Brain microvascular endothelial cell (primary cell): ENCODE data around the gene ADGRD2.
A peak's percentile ranks its signal among the peaks of the same experiment; 100 is the strongest.
"Not testable (repeated sequence)": the region's sequence is repeated elsewhere in the genome, so short reads cannot be mapped to it uniquely, and the experiment has no call there.

Experiments
- DNase-seq: peaks from one replicate; pipeline ENCODE4 v3.0.0-alpha.2; 2020
- H3K27ac ChIP-seq: fragments of 250-450 bp; sonication (Bioruptor Pico); 2 replicates; pipeline ENCODE4 v1.5.1; 2020; ENCODE audit warnings: mild to moderate bottlenecking, moderate library complexity
- H3K27me3 ChIP-seq: fragments of 250-450 bp; sonication (Bioruptor Pico); replicated peaks from 2 replicates; pipeline ENCODE4 v1.5.1; 2020; ENCODE audit warnings: mild to moderate bottlenecking
- H3K36me3 ChIP-seq: fragments of 250-450 bp; sonication (Bioruptor Pico); replicated peaks from 2 replicates; pipeline ENCODE4 v1.5.1; 2020; ENCODE audit warnings: mild to moderate bottlenecking
- H3K4me3 ChIP-seq: 2 replicates; pipeline ENCODE4 v1.5.1; 2011; ENCODE audit warnings: low read depth, mild to moderate bottlenecking, control low read depth, low read length, moderate library complexity
- CTCF ChIP-seq: IDR thresholded peaks from 2 replicates; pipeline ENCODE4 v1.5.1; 2011; ENCODE audit warnings: low read depth, mild to moderate bottlenecking, moderate library complexity, low read length, control low read depth, inconsistent platforms; ENCODE audit errors: missing control alignments
- in situ Hi-C: cut with HindIII; loops from 2 replicates; pipeline ENCODE4 v1.10.0; 2017; ENCODE audit warnings: low sequenced_read_pairs, low pct_ligation_motif_present

The ADGRD2 gene

GRCh38 chr9:124420991-124421543 is 29.2 kb upstream of the ADGRD2 start:
- DNase-seq, result peak; percentile 29
- Histone ChIP-seq H3K36me3 (no peaks in the 10 kb centered on the region), H3K27me3 (peaks cover 3% of the 10 kb centered on the region), H3K4me3 (no peak overlapping the region), H3K27ac (no peak overlapping the region)
- TF ChIP-seq CTCF, result no peak
- in situ Hi-C loops, result no loop called here

GRCh38 chr9:124423155-124423554 is 27.1 kb upstream of the ADGRD2 start:
- no peak overlapping the region for H3K27ac ChIP-seq
- no peaks in the 10 kb centered on the region for H3K36me3 ChIP-seq
- TF ChIP-seq CTCF, result no peak
- in situ Hi-C loops, result no loop called here
- peaks cover 3% of the 10 kb centered on the region for H3K27me3 ChIP-seq
- no peak for DNase-seq
- no peak overlapping the region for H3K4me3 ChIP-seq

- Histone ChIP-seq H3K27ac (no peak overlapping the region), H3K36me3 (no peaks in the 10 kb centered on the region), H3K4me3 (no peak overlapping the region), H3K27me3 (peaks cover 3% of the 10 kb centered on the region)
- DNase-seq, result no peak
- in situ Hi-C loops, result no loop called here
- TF ChIP-seq CTCF, result no peak
Observed at GRCh38 chr9:124423591-124423990, 26.7 kb upstream of the ADGRD2 start.

- H3K36me3 ChIP-seq, in situ Hi-C loops, H3K27ac ChIP-seq, DNase-seq, H3K27me3 ChIP-seq, H3K4me3 ChIP-seq: not testable (repeated sequence)
Observed at GRCh38 chr9:124425733-124426132, 24.5 kb upstream of the ADGRD2 start.

- Histone ChIP-seq H3K36me3 (no peaks in the 10 kb centered on the region), H3K4me3 (no peak overlapping the region), H3K27ac (no peak overlapping the region), H3K27me3 (peaks cover 3% of the 10 kb centered on the region)
- TF ChIP-seq CTCF, result no peak
- DNase-seq, result no peak
- in situ Hi-C loops, result no loop called here
Observed at GRCh38 chr9:124426361-124426760, 23.9 kb upstream of the ADGRD2 start.

- no peak for TF ChIP-seq CTCF
- in situ Hi-C loops, result no loop called here
- H3K27ac ChIP-seq, result no peak overlapping the region
Observed at GRCh38 chr9:124427281-124427680, 23.0 kb upstream of the ADGRD2 start.

More at GRCh38 chr9:124427281-124427680, 23.0 kb upstream of the ADGRD2 start:
- peaks cover 3% of the 10 kb centered on the region for H3K27me3 ChIP-seq
- H3K4me3 ChIP-seq, result no peak overlapping the region
- no peaks in the 10 kb centered on the region for H3K36me3 ChIP-seq
- DNase-seq, result no peak
